GM19035 (cell line): ENCODE measurements around the gene PKIB.

Experiments used
- ATAC-seq: cut with Tn5 transposase; IDR thresholded peaks from one replicate; pipeline ENCODE4 v1.9.1; 2021; ENCODE audit not compliant: unreplicated experiment

The PKIB gene

GRCh38 chr6:122663981-122664380 is 53.8 kb downstream of the PKIB start:
- no peak for ATAC-seq

- ATAC-seq: no peak
Observed at GRCh38 chr6:122665929-122666328, 55.7 kb downstream of the PKIB start.

- no peak for ATAC-seq
Observed at GRCh38 chr6:122666418-122666817, 56.2 kb downstream of the PKIB start.

- ATAC-seq: no peak
Observed at GRCh38 chr6:122669418-122669817, 59.2 kb downstream of the PKIB start.

- no peak for ATAC-seq
Observed at GRCh38 chr6:122669868-122670267, 59.7 kb downstream of the PKIB start.

- no peak for ATAC-seq
Observed at GRCh38 chr6:122671251-122671650, 61.0 kb downstream of the PKIB start.

- no peak for ATAC-seq
Observed at GRCh38 chr6:122673343-122673961, 63.2 kb downstream of the PKIB start.

GRCh38 chr6:122676146-122676545 is 65.9 kb downstream of the PKIB start:
- no peak for ATAC-seq

- no peak for ATAC-seq
Observed at GRCh38 chr6:122676688-122677087, 66.5 kb downstream of the PKIB start.

- ATAC-seq: no peak
Observed at GRCh38 chr6:122677406-122677805, 67.2 kb downstream of the PKIB start.

GRCh38 chr6:122678841-122679240 is 68.6 kb downstream of the PKIB start:
- ATAC-seq: no peak

GRCh38 chr6:122681705-122682104 is 71.5 kb downstream of the PKIB start:
- ATAC-seq: no peak

- ATAC-seq: no peak
Observed at GRCh38 chr6:122683989-122684651, 73.9 kb downstream of the PKIB start.

GRCh38 chr6:122692175-122692598 is 82.0 kb downstream of the PKIB start:
- no peak for ATAC-seq

GRCh38 chr6:122692807-122693580 is 82.8 kb downstream of the PKIB start:
- no peak for ATAC-seq

GRCh38 chr6:122694075-122694474 is 83.9 kb downstream of the PKIB start:
- ATAC-seq: no peak

- ATAC-seq: no peak
Observed at GRCh38 chr6:122694602-122695001, 84.4 kb downstream of the PKIB start.

GRCh38 chr6:122695188-122695587 is 85.0 kb downstream of the PKIB start:
- no peak for ATAC-seq

GRCh38 chr6:122696079-122696478 is 85.9 kb downstream of the PKIB start:
- ATAC-seq: no peak

GRCh38 chr6:122696853-122697252 is 86.6 kb downstream of the PKIB start:
- no peak for ATAC-seq

GRCh38 chr6:122697458-122697857 is 87.3 kb downstream of the PKIB start:
- no peak for ATAC-seq

- ATAC-seq: no peak
Observed at GRCh38 chr6:122701666-122702065, 91.5 kb downstream of the PKIB start.
